Activated naive CD4-positive, alpha-beta T cell treated with anti-CD3 and anti-CD28 coated beads, Interleukin-2, amount 50 U/mL, for 24 hours (primary cell): Measurements from ENCODE around the gene GBP7.

ENCODE experiments used
- H3K27ac Mint-ChIP-seq: one replicate; pipeline ENCODE4 v1.8.0; 2021; ENCODE audit warnings: mild to moderate bottlenecking, mixed read lengths
- H3K27me3 Mint-ChIP-seq: one replicate; pipeline ENCODE4 v1.8.0; 2021; ENCODE audit warnings: mixed read lengths
- H3K36me3 Mint-ChIP-seq: one replicate; pipeline ENCODE4 v1.8.0; 2021; ENCODE audit warnings: mixed read lengths
- H3K4me1 Mint-ChIP-seq: one replicate; pipeline ENCODE4 v1.8.0; 2021; ENCODE audit warnings: mixed read lengths
- H3K4me3 Mint-ChIP-seq: one replicate; pipeline ENCODE4 v1.8.0; 2021; ENCODE audit warnings: mild to moderate bottlenecking, mixed read lengths
- H3K9me3 Mint-ChIP-seq: one replicate; pipeline ENCODE4 v1.8.0; 2021; ENCODE audit warnings: mixed read lengths

The GBP7 gene

GRCh38 chr1:89100412-89100811, 75.4 kb downstream of the GBP7 start:
- peaks cover 13% of the 10 kb centered on the region for H3K9me3 Mint-ChIP-seq
- H3K4me1 Mint-ChIP-seq = peaks cover 26% of the 10 kb centered on the region
- H3K4me3 Mint-ChIP-seq = no peak overlapping the region
- no peaks in the 10 kb centered on the region for H3K27me3 Mint-ChIP-seq
- peaks cover 23% of the 10 kb centered on the region for H3K36me3 Mint-ChIP-seq
- H3K27ac Mint-ChIP-seq = no peak overlapping the region

GRCh38 chr1:89098857-89099256, 76.9 kb downstream of the GBP7 start:
- H3K9me3 Mint-ChIP-seq = peaks cover 13% of the 10 kb centered on the region
- no peaks in the 10 kb centered on the region for H3K27me3 Mint-ChIP-seq
- H3K4me1 Mint-ChIP-seq = peaks cover 12% of the 10 kb centered on the region
- peaks cover 10% of the 10 kb centered on the region for H3K36me3 Mint-ChIP-seq
- no peak overlapping the region for H3K4me3 Mint-ChIP-seq
- H3K27ac Mint-ChIP-seq = no peak overlapping the region

GRCh38 chr1:89095737-89096136, 80.1 kb downstream of the GBP7 start:
- Mint-ChIP-seq H3K27me3 (no peaks in the 10 kb centered on the region), H3K4me1 (no peaks in the 10 kb centered on the region), H3K9me3 (peaks cover 13% of the 10 kb centered on the region), H3K4me3 (no peak overlapping the region), H3K27ac (no peak overlapping the region), H3K36me3 (peaks cover 6% of the 10 kb centered on the region)

GRCh38 chr1:89089962-89090361, 85.8 kb downstream of the GBP7 start:
- Mint-ChIP-seq H3K4me3 (no peak overlapping the region), H3K36me3 (peaks cover 1% of the 10 kb centered on the region), H3K4me1 (no peaks in the 10 kb centered on the region), H3K27me3 (no peaks in the 10 kb centered on the region), H3K9me3 (no peaks in the 10 kb centered on the region), H3K27ac (no peak overlapping the region)

GRCh38 chr1:89088572-89088971, 87.2 kb downstream of the GBP7 start:
- H3K4me3 Mint-ChIP-seq = no peak overlapping the region
- H3K27me3 Mint-ChIP-seq = no peaks in the 10 kb centered on the region
- no peaks in the 10 kb centered on the region for H3K36me3 Mint-ChIP-seq
- H3K4me1 Mint-ChIP-seq = no peaks in the 10 kb centered on the region
- H3K27ac Mint-ChIP-seq = no peak overlapping the region
- no peaks in the 10 kb centered on the region for H3K9me3 Mint-ChIP-seq

GRCh38 chr1:89087241-89087640, 88.6 kb downstream of the GBP7 start:
- H3K4me3 Mint-ChIP-seq = no peak overlapping the region
- no peak overlapping the region for H3K27ac Mint-ChIP-seq
- no peaks in the 10 kb centered on the region for H3K36me3 Mint-ChIP-seq

GRCh38 chr1:89085781-89086180, 90.0 kb downstream of the GBP7 start:
- Mint-ChIP-seq H3K4me3 (no peak overlapping the region), H3K27me3 (no peaks in the 10 kb centered on the region), H3K4me1 (no peaks in the 10 kb centered on the region), H3K27ac (no peak overlapping the region), H3K9me3 (no peaks in the 10 kb centered on the region), H3K36me3 (no peaks in the 10 kb centered on the region)

More at GRCh38 chr1:89087241-89087640, 88.6 kb downstream of the GBP7 start:
- Mint-ChIP-seq H3K9me3 (no peaks in the 10 kb centered on the region), H3K4me1 (no peaks in the 10 kb centered on the region), H3K27me3 (no peaks in the 10 kb centered on the region)
